ENCODE results near the gene RFESD.
"Not testable (repeated sequence)": the region's sequence is repeated elsewhere in the genome, so short reads cannot be mapped to it uniquely, and the experiment has no call there.

RFESD gene

GRCh38 chr5:95690333-95690732 lies 43.8 kb downstream of the RFESD start:
- TF ChIP-seq GATA1 (IDR thresholded peaks at IDR 0.05; ENCODE audit: low read depth, low read length): no peak
- no peak for TF ChIP-seq POLR2A (IDR thresholded peaks at IDR 0.05; ENCODE audit: low read length)

GRCh38 chr5:95697781-95698681 lies 51.5 kb downstream of the RFESD start:
- TF ChIP-seq POLR2A (IDR thresholded peaks at IDR 0.05; ENCODE audit: low read length) (no peak), GATA1 (IDR thresholded peaks at IDR 0.05; ENCODE audit: low read depth, low read length) (no peak)
- DNase-seq: peak; percentile 32 to 34

More at GRCh38 chr5:95690333-95690732, 43.8 kb downstream of the RFESD start:
- DNase-seq: peak in 1 of 2 experiments; percentile 29

GRCh38 chr5:95699337-95699736 lies 52.8 kb downstream of the RFESD start:
- TF ChIP-seq GATA1 (IDR thresholded peaks at IDR 0.05; ENCODE audit: low read depth, low read length): no peak
- TF ChIP-seq POLR2A (IDR thresholded peaks at IDR 0.05; ENCODE audit: low read length): no peak
- DNase-seq: no peak

- DNase-seq: no peak
- TF ChIP-seq POLR2A (IDR thresholded peaks at IDR 0.05; ENCODE audit: low read length) (no peak), GATA1 (IDR thresholded peaks at IDR 0.05; ENCODE audit: low read depth, low read length) (no peak)
Observed at GRCh38 chr5:95701074-95701473, 54.5 kb downstream of the RFESD start.

DNA sequence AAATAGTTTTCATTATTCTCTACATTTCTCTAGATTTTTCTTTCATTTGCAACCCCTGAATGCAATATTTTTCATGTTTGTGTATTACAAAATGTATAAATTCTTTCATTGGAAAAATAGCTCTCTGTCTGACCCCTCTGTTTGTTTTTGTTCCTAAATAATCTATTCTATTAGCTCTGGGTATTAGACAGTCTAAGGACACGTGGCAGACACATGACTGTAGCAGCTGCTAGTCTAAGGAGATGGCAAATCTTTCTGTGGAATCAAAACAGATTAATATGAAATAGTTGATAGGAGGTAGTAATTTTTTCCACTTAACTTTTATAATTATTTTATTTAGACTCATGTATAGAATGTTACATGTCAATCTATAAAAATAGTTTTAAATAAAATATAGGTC lies 57.6 kb downstream of the RFESD start:
- TF ChIP-seq GATA1 (IDR thresholded peaks at IDR 0.05; ENCODE audit: low read depth, low read length) (no peak), POLR2A (IDR thresholded peaks at IDR 0.05; ENCODE audit: low read length) (no peak)
- no peak for DNase-seq

DNA sequence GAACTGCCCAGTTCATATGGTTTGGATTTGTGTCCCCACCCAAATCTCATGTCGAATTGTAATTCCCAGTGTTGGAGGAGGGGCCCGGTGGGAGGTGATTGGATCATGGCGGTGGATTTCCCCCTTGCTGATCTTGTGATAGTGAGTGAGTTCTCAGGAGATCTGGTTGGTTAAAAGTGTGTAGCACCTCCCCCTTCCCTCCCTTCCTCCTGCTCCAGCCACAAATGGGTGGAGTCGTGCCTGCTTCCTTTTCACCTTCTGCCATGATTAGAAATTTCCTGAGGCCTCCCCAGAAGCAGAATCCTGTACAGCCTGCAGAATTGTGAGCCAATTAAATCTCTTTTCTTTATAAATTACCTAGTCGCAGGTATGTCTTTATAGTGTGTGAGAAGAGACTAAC lies 59.6 kb downstream of the RFESD start:
- DNase-seq: not testable (repeated sequence)

- TF ChIP-seq GATA1 (IDR thresholded peaks at IDR 0.05; ENCODE audit: low read depth, low read length) (no peak), POLR2A (IDR thresholded peaks at IDR 0.05; ENCODE audit: low read length) (no peak)
- no peak for DNase-seq
Observed at GRCh38 chr5:95707055-95707454, 60.5 kb downstream of the RFESD start.

Data from erythroblast (primary cell).